Measurements from ENCODE around the gene NLGN2.
"Not testable (repeated sequence)": the region's sequence is repeated elsewhere in the genome, so short reads cannot be mapped to it uniquely, and the experiment has no call there.

The NLGN2 gene

DNA sequence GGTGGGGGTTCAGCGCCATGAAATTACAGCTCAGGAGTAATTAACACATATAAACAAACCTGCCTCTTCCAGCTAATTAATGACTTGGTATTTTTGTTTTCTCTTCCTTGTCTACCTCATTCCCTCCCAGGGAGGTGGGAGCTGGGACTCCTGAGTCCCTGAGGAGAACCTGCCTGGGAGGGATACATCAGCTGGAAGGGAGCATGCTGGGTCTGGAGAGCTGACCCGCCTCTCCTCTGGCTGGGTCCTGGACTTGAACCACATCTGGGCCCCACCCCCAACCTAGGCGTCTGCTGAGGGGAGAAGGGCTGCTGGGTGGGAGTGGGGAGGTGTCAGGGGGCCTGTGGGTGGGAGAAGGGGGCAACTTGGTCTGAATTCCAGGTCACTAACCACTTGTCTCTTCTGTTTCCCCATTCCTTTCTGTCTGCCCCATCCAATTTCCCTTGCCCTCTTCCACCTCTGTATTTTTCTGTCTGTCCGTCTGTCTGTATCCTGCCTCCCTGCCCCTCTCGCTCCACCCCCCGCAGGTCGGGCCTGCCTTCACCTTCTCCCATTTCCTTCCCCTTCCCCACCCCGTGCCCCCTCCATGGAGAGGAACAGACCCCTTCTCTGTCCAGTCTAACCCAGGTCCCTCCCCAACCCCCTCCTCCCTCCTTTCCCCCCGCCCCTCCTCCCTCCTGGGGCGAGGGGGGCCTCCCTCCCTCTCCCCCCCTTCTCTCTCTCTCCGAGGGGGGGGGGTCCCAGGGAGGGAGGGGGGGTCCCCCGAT, at the start of gene NLGN2:
NLGN2 (plus strand) TSS at position 361 of the 767 bp plus-strand sequence. CDS start 411 bp downstream, outside the sequence.
- no peak for DNase-seq (ENCODE audit: low spot score)

DNA sequence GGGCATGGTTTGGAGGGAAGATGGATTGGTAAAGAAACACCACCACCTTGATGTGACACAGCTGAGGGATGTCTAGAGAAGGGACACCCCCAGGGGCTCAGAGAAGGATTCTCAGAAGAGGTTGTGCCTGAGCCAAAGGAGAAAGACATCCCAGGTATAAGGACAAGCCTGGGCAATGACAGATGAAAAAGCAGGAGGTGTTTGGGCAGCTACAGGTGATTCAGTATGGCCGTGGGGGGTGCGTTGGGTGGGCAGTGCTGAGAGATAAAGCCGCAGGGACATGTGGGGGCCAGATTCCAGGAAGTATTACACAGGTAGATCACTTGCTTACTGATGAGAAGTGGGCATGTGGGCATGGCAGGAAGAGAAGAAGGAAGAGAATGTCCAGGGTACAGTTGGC, 45.7 kb upstream of the NLGN2 start:
- DNase-seq (ENCODE audit: low spot score) = no peak

DNA sequence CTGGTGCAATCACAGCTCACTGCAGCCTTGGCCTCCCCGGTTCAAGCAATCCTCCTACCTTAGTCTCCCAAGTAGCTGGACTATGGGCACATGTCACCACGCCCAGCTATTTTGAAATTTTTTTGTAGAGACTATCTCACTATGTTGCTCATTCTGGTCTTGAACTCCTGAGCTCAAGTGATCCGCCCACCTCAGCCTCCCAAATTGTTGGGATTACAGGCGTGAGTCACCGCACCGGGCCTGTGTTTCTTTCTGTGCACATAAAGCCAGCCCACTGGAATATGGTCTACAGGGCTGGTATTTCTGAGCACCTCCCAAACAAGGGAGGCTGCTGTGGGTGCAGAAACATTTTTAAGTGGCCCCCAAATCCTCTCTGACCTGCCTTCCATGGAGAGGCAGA, 44.3 kb upstream of the NLGN2 start:
- no peak for DNase-seq (ENCODE audit: low spot score)

DNA sequence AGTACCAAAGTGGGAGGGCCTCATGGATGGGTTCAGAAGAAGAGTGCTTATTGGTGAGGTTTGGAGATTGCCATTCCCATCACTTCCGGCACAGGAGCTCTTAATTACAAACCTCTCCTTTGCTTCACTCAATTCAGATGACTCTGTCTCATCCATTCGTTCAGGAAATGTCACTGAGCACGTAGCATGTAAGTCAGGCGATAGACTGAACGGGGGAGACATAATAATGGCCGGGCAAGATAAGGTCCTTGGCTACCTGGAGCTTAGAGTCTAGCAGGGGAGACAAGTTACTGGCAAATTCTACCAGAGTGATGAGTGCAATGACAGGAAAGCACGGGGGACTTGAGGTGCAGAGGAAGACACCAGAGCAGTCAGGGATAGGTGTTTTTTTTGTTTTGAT, 41.7 kb upstream of the NLGN2 start:
- not testable (repeated sequence) for DNase-seq (ENCODE audit: low spot score)

GRCh38 chr17:7367083-7367482, 40.6 kb upstream of the NLGN2 start:
- DNase-seq (ENCODE audit: low spot score) = no peak

DNA sequence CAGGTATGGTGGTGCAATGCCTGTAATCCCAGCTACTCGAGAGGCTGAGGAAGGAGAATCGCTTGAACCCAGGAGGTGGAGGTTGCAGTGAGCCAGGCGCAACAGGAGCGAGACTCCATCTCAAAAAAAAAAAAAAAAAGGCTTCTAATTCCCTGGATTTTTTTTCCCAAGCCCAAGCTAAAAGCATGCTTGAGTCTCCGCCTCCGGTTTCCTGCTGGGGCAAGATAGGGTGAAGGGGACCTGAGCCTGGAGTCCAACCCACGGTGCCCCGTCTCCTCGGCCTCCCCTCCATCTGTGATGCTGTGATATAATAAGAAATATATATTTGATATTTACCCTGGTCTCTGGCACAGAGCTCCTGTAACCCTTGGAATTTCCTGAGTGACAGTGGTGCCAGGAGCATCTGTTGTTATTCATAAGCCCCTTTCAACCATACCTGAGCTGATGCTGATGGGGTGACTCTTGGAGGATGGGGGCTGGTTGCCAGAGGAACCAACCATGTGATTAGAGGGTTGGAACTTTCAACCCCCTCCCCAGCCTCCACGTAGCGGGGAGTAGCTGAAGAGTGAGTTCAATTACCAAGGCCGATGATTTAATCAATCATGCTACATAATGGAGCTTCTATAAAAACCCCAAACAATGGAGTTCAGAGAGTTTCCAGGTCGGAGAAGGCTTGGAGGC, 39.6 kb upstream of the NLGN2 start:
- DNase-seq (ENCODE audit: low spot score) = no peak

DNA sequence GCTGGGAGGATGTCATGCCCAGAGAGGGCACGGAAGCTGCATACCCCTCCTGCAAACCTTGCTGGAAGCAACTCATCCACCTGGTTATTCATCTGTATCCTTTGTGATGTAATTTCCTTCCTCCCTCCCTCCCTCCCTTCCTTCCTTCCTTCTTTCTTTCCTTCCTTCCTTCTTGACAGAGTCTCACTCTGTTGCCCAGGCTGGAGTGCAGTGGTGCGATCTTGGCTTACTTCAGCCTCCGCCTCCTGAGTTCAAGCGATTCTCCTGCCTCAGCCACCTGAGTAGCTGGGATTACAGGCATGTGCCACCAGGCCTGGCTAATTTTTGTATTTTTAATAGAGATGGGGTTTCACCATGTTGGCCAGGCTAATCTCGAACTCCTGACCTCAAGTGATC, 39.0 kb upstream of the NLGN2 start:
- not testable (repeated sequence) for DNase-seq (ENCODE audit: low spot score)

DNA sequence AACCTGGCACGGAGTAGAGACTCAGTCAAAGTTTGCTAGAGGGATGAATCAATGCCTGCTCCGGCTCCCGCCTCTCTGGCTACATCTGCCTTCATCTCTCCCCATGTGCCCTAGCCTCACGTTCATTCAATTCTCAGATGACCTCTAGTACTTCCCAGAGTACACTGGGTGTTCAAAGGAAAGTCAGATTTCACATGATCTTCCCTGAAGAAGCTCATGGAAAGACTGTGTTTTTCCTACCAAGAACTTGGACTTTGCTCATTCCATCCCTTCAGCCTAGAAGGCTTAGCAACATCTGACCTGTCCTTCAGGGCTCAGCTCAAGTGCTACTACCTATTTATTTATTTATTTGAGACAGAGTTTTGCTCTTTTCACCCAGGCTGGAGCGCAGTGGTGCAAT, 37.8 kb upstream of the NLGN2 start:
- DNase-seq (ENCODE audit: low spot score) = no peak

GRCh38 chr17:7370853-7371252, 36.8 kb upstream of the NLGN2 start:
- DNase-seq (ENCODE audit: low spot score) = no peak

DNA sequence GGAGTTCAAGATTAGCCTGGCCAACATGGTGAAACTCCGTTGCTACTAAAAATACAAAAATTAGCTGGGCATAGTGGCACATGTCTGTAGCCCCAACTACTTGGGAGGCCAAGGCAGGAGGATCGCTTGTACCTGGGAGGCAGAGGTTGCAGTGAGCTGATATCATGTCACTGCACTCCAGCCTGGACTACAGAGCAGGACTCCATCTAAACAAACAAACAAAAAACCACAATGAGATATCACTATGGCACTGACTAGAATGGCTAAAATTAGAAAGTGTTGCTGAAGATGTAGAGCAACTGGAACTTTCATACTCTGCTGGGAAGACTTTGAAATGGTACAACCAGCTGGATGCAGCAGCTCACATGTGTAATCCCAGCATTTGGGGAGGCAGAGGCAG, 33.3 kb upstream of the NLGN2 start:
- no peak for DNase-seq (ENCODE audit: low spot score)

DNA sequence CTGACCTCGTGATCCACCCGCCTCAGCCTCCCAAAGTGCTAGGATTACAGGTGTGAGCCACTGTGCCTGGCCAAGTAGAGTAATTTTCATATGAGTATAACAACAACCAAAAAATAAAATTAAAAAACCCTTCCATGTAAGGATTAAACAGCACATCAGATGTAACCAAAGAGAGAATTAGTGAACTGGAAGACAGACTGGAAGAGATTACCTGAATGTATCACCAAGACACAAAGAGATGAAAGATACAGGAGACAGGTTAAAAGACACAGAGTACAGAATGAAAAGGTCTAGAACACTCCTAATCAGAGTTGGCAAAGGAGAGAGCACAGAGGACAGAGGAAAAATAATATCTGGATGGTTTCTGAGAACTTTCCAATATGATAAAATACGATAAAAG, 28.5 kb upstream of the NLGN2 start:
- DNase-seq (ENCODE audit: low spot score) = no peak

GRCh38 chr17:7380321-7380720, 27.3 kb upstream of the NLGN2 start:
- no peak for DNase-seq (ENCODE audit: low spot score)

GRCh38 chr17:7380855-7381683, 26.6 kb upstream of the NLGN2 start, which contains the start of gene TNK1:
TSS of gene TNK1 (plus strand) at chr17:7381089. CDS start at chr17:7382927, 1,838 bp downstream.
- no peak for DNase-seq (ENCODE audit: low spot score)

GRCh38 chr17:7382901-7383300, 24.7 kb upstream of the NLGN2 start:
- no peak for DNase-seq (ENCODE audit: low spot score)

DNA sequence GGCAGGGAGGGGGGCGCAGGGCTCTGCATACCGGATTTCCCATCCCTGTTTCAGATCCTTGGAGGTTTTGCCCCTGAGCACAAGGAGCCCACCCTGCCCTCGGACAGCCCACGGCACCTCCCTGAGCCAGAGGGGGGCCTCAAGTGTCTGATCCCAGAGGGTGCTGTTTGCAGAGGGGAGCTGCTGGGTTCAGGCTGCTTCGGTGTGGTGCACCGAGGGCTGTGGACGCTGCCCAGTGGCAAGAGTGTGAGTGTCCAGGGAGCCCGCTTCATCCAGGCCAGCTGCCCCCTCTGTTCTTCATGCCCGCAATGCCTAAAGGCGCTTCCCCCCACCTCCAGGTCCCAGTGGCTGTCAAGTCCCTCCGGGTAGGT, 24.3 kb upstream of the NLGN2 start:
- DNase-seq (ENCODE audit: low spot score) = no peak

DNA sequence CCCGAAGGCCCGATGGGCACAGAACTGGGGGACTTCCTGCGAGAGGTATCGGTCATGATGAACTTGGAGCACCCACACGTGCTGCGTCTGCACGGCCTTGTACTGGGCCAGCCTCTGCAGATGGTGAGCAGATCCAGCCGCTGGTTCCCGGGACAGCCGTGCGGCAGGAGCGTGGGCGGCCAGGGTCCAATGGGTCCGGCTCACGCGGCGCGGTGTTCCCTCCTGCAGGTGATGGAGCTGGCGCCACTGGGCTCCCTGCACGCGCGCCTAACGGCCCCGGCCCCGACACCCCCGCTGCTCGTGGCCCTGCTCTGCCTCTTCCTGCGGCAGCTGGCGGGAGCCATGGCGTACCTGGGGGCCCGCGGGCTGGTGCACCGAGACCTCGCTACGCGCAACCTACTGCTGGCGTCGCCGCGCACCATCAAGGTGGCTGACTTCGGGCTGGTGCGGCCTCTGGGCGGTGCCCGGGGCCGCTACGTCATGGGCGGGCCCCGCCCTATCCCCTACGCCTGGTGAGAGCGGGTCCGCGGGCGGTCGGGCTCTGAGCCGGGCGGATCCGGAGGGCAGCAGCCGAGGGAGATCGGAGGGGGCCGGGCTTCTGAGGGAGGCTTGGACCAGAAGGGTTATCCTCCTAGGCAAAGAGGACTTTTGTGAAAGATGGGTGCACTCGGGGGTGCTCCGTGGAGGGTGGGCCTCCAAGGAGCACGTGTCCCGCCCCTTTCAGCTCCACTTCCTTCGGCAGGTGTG, 23.7 kb upstream of the NLGN2 start:
- peak; percentile 69 for DNase-seq (ENCODE audit: low spot score)

DNA sequence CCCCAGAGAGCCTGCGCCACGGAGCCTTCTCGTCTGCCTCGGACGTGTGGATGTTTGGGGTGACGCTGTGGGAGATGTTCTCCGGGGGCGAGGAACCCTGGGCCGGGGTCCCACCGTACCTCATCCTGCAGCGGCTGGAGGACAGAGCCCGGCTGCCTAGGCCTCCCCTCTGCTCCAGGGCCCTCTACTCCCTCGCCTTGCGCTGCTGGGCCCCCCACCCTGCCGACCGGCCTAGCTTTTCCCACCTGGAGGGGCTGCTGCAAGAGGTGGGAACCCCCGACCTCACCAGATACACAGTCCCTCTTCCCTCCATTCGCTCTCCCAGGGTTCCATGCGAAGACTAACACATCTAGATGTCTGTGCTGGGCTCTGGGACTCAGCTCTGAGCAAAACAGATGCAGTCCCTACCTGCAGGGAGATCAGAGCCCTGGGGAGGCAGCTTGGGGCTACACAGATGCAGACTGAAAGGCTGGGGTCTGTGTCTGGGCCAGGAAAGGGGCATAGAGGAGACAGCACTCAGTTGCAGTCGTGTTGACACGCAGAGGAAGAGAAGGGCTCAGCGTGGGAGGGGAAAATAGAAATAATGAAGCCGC, 23.1 kb upstream of the NLGN2 start:
- no peak for DNase-seq (ENCODE audit: low spot score)

DNA sequence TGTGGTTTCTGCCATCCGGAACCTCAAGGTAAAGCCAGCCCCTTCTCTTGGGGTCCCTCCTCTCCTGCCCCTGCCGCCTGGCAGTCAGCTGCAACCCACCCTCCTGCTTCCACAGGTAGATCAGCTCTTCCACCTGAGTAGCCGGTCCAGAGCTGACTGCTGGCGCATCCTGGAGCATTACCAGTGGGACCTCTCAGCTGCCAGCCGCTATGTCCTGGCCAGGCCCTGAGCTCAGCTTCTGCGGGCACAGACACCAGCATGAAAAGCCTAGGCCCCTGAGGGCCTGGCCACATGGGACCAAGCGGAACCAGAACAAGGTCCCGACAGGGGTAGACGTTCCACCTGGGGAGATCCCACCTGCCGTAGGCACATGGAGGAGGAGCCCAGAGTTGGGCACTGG, 18.8 kb upstream of the NLGN2 start:
- DNase-seq (ENCODE audit: low spot score) = no peak

- no peak for DNase-seq (ENCODE audit: low spot score)
Measured at GRCh38 chr17:7389924-7390910, 17.4 kb upstream of the NLGN2 start.

DNA sequence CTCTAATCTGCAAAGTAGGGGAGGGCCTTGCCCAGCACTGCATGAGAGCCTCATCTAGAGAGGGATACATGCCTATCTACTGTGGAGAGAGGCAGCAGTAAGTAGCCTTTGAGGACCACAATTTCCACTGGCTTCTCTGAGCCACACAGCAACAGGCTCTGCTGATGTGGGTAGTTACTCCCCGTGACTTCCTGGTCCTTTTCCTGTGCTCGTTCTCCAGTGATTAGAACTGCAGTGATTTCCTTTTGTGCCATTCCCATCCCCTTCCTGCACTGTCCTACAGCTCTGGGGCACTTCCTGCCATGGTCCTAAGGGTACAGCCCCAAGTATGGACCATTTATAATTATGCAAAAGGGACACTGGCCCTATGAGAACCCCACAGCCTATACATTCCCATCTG, 16.3 kb upstream of the NLGN2 start:
- no peak for DNase-seq (ENCODE audit: low spot score)
